ENCODE results near the gene KCNJ8.
"Not testable (repeated sequence)": the region's sequence is repeated elsewhere in the genome, so short reads cannot be mapped to it uniquely, and the experiment has no call there.

Gene KCNJ8

DNA sequence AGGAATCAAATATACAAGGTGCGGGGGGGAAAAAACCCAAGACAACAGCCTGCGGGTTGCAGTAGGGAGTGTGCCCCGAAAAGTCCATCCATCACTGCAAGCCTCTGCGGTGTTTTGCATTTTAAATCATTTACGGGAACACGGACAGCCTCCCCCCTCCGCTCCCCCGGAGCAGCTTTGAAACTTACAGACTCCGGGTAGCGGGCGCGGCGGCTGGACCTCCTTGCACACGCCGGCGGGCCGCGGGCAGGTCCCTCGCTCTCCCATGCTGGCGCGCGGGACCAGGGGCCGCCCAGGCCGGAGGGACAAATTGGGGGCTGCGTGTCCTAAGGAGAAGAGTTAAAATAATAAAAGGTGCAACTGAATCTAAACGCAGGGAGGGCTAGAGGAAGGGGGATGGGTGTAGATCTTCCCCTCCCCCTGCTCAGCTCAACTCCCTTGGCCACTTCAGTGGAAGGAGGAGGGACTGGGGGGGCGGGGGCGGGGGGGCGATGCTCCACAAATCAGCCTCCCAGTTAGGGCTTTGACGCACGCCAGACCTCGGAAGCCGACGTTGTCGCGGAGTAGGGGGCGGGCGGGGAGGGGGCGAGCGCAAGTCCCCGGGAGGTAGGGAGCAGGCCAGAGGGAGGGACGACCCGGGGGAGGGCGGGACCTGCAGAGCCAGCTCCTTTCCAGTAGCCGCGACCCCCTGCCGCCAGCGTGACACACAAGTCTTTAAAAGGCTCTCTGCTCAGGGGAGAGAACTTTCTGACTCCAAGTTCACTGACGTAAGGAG lies at the start of gene KCNJ8:
Gene KCNJ8 (minus strand): TSS at position 349 of the 775 bp plus-strand sequence. CDS start 1,090 bp downstream, outside the sequence.
- no peak for DNase-seq (ENCODE audit: low read depth)

DNA sequence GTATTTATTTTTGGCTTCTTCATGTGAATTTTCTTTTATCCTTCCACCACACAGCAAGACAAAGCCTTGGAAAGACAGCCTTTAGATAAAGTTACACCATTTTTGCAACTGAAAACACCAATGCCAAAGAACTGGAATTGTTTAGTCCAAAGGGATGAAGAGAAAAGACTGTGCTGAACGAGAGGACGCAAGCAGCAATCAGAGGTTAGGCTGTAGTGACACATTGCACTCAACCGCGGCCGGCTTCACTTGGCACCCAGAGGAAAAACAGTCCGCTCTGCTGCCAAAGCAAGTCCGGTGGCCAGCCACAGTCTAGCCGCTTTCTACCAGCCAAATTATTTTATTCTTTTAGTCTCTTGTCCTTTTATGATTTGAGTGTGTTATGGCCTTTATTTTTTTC lies 49.1 kb upstream of the KCNJ8 start:
- DNase-seq (ENCODE audit: low read depth): no peak

DNA sequence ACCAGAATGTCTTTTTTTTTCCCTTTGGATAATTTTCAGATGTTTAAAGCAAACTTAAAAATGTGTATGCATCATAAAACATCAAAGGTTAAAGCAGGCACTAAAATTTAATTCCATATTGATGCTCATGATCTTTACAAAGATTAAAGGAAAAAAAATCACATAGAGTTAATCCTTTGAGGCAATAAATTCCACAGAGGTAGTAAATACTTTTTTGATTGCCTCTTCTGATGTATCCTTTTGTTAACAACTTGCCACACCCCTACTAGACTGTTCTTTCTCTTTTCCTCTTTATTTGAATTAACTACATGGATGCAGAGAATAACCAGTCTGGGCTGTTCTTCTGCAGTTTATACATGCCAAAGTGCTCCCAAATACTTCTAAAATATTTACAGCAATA lies 45.2 kb upstream of the KCNJ8 start:
- no peak for DNase-seq (ENCODE audit: low read depth)

DNA sequence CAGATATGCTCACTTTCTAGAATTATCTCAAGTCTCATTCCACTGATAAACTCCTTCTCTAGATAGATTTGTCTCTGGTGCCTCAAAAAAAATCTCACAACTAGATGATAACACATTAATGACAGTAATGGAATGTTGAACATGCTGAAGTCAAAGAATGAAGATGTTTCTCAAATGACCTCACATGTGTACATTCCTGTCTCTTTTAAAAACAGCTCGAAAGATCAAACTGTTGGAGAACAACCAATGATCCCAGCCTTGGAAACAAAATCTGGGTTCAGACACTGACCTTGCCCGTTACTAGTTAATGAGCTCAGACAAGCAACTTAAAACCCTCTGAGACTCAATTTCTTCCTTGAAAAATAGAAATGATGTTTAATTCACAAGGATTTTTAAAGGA lies 44.7 kb upstream of the KCNJ8 start:
- no peak for DNase-seq (ENCODE audit: low read depth)

DNA sequence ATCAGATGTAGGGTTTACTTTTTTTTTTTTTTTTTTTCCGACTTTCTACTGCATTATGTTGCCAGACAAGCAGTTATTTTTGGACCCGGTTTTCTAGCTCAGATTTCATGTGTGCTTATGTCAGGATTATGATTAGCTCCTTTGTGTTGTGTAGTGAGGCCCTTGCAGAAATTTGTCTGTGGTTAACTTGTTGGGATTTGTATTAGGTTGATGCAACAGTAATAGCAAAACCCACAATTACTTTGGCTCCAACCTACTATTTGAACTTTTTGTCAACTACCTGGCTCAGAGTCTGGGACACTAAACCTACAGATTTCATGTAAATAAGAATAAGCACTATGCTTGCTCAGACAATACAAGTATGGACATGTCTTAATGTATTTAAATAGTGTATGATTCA lies 44.1 kb upstream of the KCNJ8 start:
- DNase-seq (ENCODE audit: low read depth): no peak

DNA sequence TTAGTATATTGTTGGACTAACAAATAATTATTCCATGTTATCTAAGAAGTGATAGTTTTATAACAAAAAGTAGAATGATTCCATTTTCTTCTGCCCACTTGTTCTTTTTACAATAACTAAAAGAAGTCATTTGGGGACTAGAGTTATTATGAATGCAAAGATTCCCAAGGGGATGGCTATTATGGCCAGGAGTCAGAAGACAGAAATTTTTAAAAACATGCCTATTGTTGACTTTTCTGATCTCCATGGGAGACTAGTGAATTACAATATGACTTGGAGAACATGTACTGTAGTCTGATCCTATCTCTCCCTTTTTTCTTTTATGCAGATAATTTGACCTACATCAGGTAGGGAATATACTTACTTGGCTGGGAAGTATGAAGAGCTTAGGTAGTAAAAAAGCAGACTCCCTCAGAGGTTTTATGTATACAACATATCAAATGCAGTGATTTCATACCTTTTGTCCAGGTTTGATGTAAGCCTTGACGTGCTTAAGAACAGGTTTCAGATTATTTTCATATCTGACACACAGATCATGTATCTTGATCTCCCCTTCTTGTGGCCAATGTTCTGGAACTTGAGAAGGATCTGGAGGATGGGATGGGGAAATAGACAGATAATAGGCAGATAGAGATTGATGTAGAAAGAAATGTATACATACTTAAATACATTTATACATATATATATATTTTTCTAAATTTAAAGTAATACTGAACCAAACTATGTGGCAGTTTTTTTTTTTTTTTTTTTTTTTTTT lies 41.0 kb upstream of the KCNJ8 start:
- no peak for DNase-seq (ENCODE audit: low read depth)

DNA sequence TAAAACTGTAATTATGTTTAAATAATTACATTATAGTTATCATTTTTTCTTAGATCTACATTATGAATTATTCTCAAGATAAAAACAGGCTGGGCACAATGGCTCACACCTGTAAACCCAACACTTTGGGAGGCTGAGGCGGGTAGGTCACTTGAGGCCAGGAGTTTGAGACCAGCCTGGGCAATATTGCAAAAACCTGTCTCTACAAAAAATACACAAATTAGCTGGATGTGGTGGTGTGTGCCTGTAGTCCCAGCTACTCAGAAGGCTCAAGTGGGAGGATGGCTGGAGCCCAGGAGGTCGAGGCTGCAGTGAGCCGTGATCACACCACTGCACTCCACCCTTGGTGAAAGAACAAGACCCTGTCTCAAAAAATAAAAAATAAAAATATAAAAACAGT lies 40.3 kb upstream of the KCNJ8 start:
- no peak for DNase-seq (ENCODE audit: low read depth)

DNA sequence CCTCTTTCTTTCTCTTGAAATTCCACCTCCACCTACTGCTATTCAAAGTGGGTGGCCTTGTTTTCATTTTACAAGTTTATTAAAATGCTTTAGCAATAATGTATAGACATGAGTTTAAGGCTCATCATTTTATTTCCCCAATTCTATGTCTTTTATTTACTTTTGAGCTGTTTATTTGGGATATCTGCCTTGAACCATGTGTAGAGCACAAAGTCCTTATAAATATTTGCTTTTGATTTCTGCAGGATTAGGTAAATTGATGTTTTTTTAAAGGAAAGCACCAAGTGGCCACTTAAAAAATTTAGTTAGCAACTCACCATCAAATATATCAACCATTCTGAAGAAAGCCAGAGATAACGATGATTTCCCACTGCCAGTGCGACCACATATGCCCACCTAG lies 39.8 kb upstream of the KCNJ8 start:
- DNase-seq (ENCODE audit: low read depth): no peak

DNA sequence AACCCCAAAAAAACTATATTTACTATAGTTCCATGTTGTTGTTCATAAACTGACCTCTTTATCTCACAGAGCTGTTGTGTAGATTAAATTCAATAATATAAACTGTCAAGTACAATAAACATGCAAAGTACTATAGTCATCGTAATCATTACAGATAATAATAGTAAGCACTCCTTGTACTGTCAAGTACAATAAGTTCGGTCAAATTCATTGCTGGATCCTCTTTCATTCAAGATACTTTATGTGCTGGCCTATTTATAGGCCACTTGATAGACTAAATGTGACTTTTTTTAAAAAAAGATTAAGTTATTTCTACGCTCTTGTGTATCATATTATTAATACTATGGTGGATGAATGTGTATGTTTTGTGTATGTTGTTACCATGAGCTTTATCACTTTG lies 39.2 kb upstream of the KCNJ8 start:
- DNase-seq (ENCODE audit: low read depth): no peak

DNA sequence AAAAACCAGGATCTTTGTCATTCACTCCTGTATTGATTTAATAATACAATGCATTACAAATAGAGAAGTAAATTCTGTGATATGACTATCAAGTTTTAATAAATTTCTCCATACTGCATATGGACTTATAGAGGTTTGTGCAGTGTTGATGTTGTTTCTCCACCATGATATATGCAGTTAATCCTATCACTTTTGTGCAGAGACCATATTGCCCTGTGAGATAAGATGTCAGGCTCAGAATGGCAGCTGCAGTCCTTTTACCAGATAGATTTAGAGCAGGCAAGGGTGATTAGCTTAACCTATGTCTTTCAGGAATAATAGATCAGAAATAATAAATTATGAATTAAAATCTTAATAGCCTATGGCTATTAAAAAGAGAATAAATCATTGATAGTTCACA lies 38.6 kb upstream of the KCNJ8 start:
- DNase-seq (ENCODE audit: low read depth): no peak

DNA sequence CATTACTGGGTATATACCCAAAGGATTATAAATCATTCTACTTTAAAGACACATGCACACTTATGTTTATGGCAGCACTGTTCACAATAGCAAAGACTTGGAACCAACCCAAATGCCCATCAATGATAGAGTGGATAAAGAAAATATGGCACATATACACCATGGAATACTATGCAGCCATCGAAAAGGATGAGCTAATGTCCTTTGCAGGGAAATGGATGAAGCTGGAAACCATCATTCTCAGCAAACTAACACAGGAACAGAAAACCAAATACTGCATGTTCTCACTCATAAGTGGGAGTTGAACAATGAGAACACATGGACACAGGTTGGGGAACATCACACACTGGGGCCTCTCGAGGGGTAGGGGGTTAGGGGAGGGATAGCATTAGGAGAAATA lies 37.8 kb upstream of the KCNJ8 start:
- not testable (repeated sequence) for DNase-seq (ENCODE audit: low read depth)

DNA sequence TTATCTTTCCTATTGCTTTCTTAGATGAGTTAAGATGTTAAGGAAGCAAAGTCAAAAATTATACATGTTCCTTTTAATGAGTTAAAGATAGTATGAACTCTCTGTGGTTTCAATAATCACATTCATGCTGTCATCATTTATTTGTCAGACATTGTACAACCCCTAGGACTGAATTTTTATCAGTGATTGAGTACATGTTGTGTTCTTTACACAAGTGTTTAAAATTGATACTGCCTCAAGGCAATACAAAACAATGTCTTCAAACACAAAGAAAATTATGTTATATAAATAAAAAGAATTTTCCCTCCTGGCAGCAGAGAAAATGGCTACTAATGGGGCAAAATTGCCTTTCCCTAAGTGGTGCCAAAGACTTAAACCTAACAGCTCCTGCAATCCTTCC lies 34.6 kb upstream of the KCNJ8 start:
- no peak for DNase-seq (ENCODE audit: low read depth)

DNA sequence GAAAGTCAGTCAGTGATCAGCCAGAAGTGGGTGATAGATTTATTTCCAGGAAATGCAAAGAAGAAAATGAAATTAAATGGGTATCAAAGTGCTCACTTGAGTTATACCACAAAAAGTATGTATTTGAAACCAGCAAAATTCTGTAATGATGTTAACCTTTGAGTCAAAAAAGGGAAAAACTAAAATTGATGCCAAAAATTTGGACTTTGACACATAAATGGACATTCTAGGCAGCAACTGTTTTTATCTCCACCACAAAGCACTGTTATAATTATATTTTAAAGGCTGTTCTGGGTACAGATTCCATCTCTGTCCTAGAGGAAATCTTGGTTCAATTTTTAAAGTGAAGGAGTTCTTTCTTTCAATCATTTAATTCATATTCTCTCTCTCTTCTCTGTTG lies 31.7 kb upstream of the KCNJ8 start:
- no peak for DNase-seq (ENCODE audit: low read depth)

DNA sequence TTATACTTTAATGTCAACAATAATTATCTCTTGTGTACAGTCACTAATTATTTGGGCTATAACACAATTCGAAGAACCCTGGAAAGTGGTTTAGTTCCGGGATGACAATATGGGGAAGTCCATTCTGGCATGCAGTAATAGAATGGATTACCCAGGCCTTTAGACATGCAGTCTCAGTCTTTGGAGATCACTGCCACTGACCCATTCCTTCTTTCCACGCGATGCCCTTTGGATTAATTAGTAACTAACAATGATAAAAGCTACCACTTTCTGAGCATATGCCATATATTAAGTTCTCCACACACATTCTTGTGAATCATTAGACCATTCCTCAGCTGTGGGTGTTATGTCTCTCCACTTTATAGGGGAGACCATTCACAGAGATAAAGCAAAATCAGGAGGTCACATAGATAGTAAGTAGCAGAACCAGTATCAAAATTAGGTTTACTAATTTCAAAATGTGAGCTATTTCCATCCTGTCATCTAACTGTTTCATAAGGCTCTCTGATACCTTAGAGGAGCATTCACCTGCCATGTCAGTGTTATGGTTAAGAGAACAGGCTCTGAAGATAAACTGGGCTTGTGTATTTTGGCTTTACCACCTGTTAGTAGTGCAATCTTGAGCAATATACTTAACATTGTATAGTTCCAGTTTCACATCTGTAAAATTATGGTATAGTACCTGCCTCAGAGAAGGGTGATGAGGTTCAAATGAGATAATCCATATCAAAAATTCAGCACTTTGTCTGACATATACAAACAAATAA lies 27.2 kb upstream of the KCNJ8 start:
- DNase-seq (ENCODE audit: low read depth): no peak

DNA sequence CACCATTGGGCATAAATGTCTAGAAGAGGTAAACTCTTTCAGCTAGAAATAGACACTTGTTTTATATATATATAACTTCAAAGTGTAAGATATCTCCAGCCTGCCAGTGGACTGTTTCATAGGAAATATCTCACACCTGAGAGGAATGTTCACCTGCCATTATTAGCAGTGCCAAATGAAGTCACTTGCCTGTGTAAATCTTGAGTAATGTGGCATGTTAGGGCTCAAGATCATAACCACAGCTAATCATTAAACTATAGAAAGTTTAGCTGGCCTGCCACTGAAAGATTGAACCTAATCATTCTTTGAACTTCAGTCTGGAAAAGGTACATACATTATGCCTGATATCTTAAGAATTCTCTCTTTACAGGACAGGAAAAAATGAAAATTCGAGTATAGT lies 25.5 kb upstream of the KCNJ8 start:
- DNase-seq (ENCODE audit: low read depth): no peak

DNA sequence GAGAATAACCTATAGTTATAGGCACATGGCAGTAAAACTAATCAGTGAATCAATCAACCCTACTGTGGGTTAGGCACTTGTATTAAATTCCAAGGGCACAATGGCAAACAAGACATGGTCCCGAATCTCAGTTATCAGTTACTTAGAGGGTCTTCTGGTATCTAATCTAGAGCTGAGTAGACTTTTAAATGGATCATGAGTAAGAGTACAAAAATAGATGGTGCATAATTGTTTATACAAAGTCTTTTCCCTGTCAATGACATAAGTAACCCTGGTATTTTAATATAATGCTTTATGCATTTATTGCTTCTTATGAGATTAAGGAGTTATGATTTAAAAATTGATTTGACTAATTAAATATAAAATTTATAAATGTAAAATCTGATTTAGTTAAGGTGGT lies 23.0 kb upstream of the KCNJ8 start:
- no peak for DNase-seq (ENCODE audit: low read depth)

DNA sequence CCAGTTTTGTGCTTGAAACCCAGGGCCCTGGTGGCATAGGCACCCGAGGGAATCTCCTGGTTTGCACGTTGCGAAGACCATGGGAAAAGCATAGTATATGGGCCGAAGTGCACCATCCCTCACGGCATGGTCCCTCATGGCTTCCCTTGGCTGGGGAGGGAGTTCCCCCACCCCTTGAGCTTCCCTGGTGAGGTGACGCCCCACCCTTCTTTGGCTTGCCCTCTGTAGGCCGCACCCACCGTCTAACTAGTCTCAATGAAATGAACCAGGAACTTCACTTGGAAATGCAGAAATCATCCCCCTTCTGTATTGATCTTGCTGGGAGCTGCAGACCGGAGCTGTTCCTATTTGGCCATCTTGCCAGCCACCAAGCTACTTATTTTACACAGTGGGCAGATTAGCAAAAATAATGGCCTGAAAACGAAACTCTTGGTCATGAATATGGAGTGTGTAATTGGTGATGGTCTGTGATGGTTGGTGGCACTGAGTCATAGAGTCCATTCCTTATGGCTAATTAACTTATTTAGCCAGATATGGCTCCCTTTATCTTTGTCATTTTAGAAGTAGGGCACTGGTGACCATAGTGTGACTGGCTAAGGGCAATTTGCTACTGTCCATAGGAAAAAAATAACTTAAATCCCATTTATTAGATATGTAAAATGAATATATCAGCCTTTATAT lies 21.3 kb upstream of the KCNJ8 start:
- no peak for DNase-seq (ENCODE audit: low read depth)

DNA sequence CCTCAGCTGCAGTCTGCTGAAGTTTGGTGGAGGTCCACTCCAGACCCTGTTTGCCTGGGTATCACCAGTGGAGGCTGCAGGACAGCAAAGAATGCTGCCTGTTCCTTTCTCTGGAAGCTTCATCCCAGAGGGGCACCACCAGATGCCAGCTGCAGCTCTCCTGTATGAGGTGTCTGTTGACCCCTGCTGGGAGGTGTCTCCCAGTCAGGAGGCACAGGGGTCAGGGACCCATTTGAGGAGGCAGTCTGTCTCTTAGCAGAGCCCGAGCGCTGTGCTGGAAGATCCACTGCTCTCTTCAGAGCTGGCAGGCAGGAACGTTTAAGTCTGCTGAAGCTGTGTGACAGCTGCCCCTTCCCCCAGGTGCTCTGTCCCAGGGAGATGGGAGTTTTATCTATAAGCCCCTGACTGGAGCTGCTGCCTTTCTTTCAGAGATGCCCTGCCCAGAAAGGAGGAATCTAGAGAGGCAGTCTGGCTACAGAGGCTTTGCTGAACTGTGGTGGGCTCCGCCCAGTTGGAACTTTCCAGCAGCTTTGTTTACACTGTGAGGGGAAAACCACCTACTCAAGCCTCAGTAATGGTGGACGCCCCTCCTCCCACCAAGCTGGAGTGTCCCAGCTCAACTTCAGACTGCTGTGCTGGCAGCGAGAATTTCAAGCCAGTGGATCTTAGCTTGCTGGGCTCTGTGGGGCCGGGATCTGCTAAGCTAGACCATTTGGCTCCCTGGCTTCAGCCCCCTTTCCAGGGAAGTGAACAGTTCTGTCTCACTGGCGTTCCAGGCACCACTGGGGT lies 20.5 kb upstream of the KCNJ8 start:
- DNase-seq (ENCODE audit: low read depth): not testable (repeated sequence)

DNA sequence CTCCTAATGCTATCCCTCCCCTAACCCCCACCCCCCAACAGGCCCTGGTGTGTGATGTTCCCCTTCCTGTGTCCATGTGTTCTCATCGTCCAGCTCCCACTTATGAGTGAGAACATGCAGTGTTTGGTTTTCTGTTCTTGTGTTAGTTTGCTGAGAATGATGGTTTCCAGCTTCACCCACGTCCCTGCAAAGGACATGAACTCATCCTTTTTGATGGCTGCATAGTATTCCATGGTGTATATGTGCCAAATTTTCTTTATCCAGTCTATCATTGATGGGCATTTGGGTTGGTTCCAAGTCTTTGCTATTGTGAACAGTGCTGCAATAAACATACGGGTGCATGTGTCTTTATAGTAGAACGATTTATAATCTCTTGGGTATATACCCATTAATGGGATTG lies 15.2 kb upstream of the KCNJ8 start:
- DNase-seq (ENCODE audit: low read depth): not testable (repeated sequence)

DNA sequence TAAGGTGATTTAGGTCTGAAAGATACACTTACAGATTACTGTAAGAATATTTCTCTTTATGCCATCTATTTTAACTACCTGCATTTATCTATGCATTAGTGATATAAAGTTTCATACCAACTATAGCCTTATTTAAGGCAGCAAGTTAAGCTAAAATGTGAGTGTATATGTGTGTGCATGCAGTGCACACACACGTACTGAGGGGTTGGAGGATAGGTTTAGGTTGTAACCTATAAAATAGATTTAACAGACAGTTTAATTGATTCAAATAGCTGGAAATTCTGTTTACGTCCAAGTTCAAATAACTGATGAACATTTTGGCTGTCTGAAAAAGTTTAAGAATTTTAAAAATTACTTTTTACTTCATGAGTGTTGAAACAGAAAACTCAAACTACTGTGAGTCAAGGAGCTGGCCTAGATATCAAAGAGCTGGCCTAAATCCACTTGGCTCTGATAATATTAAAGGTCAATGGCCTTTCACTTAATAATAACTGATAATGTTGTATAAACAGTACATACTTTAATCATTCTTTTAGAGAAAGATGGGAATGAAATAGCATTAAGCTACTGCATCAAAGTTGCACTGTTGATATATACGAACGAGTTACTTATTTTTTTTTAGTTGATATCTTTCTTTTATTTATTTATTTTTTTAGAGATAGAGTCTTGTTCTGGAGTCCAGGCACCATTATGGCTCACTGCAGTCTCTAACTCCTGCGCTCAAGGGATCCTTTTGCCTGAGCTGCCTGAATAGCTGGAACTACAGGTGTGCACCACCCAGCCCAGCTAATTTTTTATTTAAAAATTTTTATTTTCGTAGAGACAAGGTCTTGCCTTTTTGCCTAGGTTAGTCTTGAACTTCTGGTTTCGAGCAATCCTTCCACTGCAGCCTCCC lies 13.8 kb upstream of the KCNJ8 start:
- DNase-seq (ENCODE audit: low read depth): no peak

Data from stimulated activated CD8-positive, alpha-beta memory T cell treated with anti-CD3 and anti-CD28 coated beads, Interleukin-4, amount 100 ng/mL, for 24 hours (primary cell).